Stimulated activated CD4-positive, alpha-beta T cell treated with anti-CD3 and anti-CD28 coated beads, Interleukin-1b, Interleukin-23, amount 100 ng/mL, for 48 hours (primary cell): ENCODE measurements around the gene TRUB2.

Experiments
- DNase-seq: peaks from one replicate; pipeline ENCODE4 v3.0.0-alpha.2; 2020

The TRUB2 gene

GRCh38 chr9:128322404-128323211, at the start of gene TRUB2, which contains the start of gene COQ4:
Gene TRUB2 (minus strand): TSS chr9:128322447. CDS start chr9:128322408, 39 bp downstream.
Gene COQ4 (plus strand): TSS chr9:128322839. CDS start chr9:128322859, 20 bp downstream.
- DNase-seq: peak; percentile 93

GRCh38 chr9:128371630-128372117, 49.4 kb upstream of the TRUB2 start:
- DNase-seq: no peak

GRCh38 chr9:128370752-128371629, 48.7 kb upstream of the TRUB2 start, which contains the start of gene URM1:
Gene URM1 (plus strand): TSS chr9:128371374. CDS start chr9:128371381, 7 bp downstream.
- peak; percentile 95 for DNase-seq

GRCh38 chr9:128370367-128370751, 48.1 kb upstream of the TRUB2 start:
- DNase-seq: no peak

GRCh38 chr9:128369024-128369706, 46.9 kb upstream of the TRUB2 start:
- DNase-seq: no peak

- DNase-seq: no peak
These were observed 43.3 kb upstream of the TRUB2 start for GRCh38 chr9:128365525-128365924.

GRCh38 chr9:128362774-128363173, 40.5 kb upstream of the TRUB2 start:
- DNase-seq: no peak

- peak; percentile 65 for DNase-seq
These were observed 39.9 kb upstream of the TRUB2 start for GRCh38 chr9:128361986-128362646.

- no peak for DNase-seq
These were observed 39.2 kb upstream of the TRUB2 start for GRCh38 chr9:128361296-128361985.

- no peak for DNase-seq
These were observed 38.6 kb upstream of the TRUB2 start for GRCh38 chr9:128360826-128361225.

GRCh38 chr9:128358861-128359260, 36.6 kb upstream of the TRUB2 start:
- DNase-seq: no peak

- no peak for DNase-seq
These were observed 35.8 kb upstream of the TRUB2 start for GRCh38 chr9:128358090-128358489.

- no peak for DNase-seq
These were observed 33.2 kb upstream of the TRUB2 start for GRCh38 chr9:128355451-128355850.

GRCh38 chr9:128349772-128350171, 27.5 kb upstream of the TRUB2 start:
- no peak for DNase-seq

GRCh38 chr9:128349125-128349524, 26.9 kb upstream of the TRUB2 start:
- DNase-seq: no peak

- DNase-seq: no peak
These were observed 22.8 kb upstream of the TRUB2 start for GRCh38 chr9:128344931-128345605.

- no peak for DNase-seq
These were observed 21.6 kb upstream of the TRUB2 start for GRCh38 chr9:128343855-128344254.

- no peak for DNase-seq
These were observed 20.9 kb upstream of the TRUB2 start for GRCh38 chr9:128342971-128343680.

- peak; percentile 68 for DNase-seq
These were observed 19.2 kb upstream of the TRUB2 start for GRCh38 chr9:128341435-128341849.

GRCh38 chr9:128340691-128341434, 18.6 kb upstream of the TRUB2 start:
- no peak for DNase-seq
